A549 (cell line): ENCODE results near the gene DOCK10. TPM values are rescaled to one million over a fixed set of nuclear protein-coding genes. Genes with fewer than 3 reads are reported as not detected.

Experiments used
- ATAC-seq, 2 experiments: fragments of 200-7000 bp in 1 of 2; fragments of >200 bp in 1 of 2; cut with Nextera tagmentation in 1 of 2; cut with Tn5 transposase in 1 of 2; 3 replicates each; pipeline versions ENCODE4 v1.8.0 to v1.9.1; 2018 to 2020; ENCODE audit warnings: mild to moderate bottlenecking in 1 of 2, moderate library complexity in 1 of 2
- CTCF ChIA-PET: fragments of 300-600 bp; sonication (Branson Sonifier 250); formaldehyde crosslinking; extraction: SDS; loops from one replicate; lab custom pipeline; 2021; ENCODE audit warnings: antibody characterized with exemption, inconsistent platforms; lab: Yijun Ruan, JAX
- POLR2A ChIA-PET: fragments of 350-600 bp; formaldehyde crosslinking; extraction: SDS; loops from one replicate; lab custom pipeline; 2021; ENCODE audit warnings: antibody characterized with exemption, inconsistent platforms; lab: Yijun Ruan, JAX
- DNase-seq, 2 experiments: peaks; one replicate each; pipeline versions ENCODE4 v3.0.0 to v3.0.0-alpha.2; 2011 to 2016; ENCODE audit warnings: low read depth in 1 of 2, low spot score in 1 of 2
- FAIRE-seq: peaks from 2 replicates; lab custom pipeline; 2011; peaks lifted over from hg19 to GRCh38; lab: Jason Lieb, UNC
- H3K27ac ChIP-seq, 2 experiments: fragments of >200 bp; sonication (Bioruptor Twin); formaldehyde crosslinking; 3 replicates each; pipeline ENCODE4 v1.5.1; 2016 to 2017
- H3K4me1 ChIP-seq: fragments of >200 bp; sonication (Bioruptor Twin); formaldehyde crosslinking; 3 replicates; pipeline ENCODE4 v1.6.1; 2016
- H3K4me2 ChIP-seq: fragments of >200 bp; sonication (Bioruptor Twin); formaldehyde crosslinking; 3 replicates; pipeline ENCODE4 v1.6.1; 2016
- H3K4me3 ChIP-seq: fragments of >200 bp; sonication (Bioruptor Twin); formaldehyde crosslinking; 3 replicates; pipeline ENCODE4 v1.5.1; 2016
- H3K9me3 ChIP-seq: fragments of >200 bp; sonication (Bioruptor Twin); formaldehyde crosslinking; 3 replicates; pipeline ENCODE4 v1.6.1; 2016
- BHLHE40 ChIP-seq: IDR thresholded peaks from 2 replicates; pipeline ENCODE4 v1.6.1; 2012; ENCODE audit warnings: low read depth, low read length, inconsistent platforms
- CEBPB ChIP-seq, 2 experiments: fragments of >200 bp in 1 of 2; sonication (Bioruptor Twin) in 1 of 2; formaldehyde crosslinking in 1 of 2; IDR thresholded peaks; 2 replicates each; pipeline ENCODE4 v1.6.1; 2012 to 2016
- CHD4 ChIP-seq: fragments of 200-600 bp; sonication (generic); IDR thresholded peaks from 2 replicates; pipeline ENCODE4 v1.6.1; 2016; ENCODE audit warnings: antibody characterized with exemption, mild to moderate bottlenecking, borderline replicate concordance
- FOXS1 ChIP-seq: fragments of 250-450 bp; sonication (Bioruptor Pico); IDR thresholded peaks from 2 replicates; pipeline ENCODE4 v1.5.0; 2020; ENCODE audit warnings: mild to moderate bottlenecking, moderate library complexity
- HDAC2 ChIP-seq: fragments of 200-600 bp; sonication (generic); IDR thresholded peaks from 2 replicates; pipeline ENCODE4 v1.6.1; 2016
- HEYL ChIP-seq: fragments of 250-450 bp; sonication (Bioruptor Pico); IDR thresholded peaks from 2 replicates; pipeline ENCODE4 v1.8.0; 2021; ENCODE audit warnings: mild to moderate bottlenecking, moderate library complexity
- HOXB13 ChIP-seq: fragments of 250-450 bp; sonication (Bioruptor Pico); IDR thresholded peaks from 2 replicates; pipeline ENCODE4 v1.5.0; 2020; ENCODE audit warnings: low read depth, mild to moderate bottlenecking, moderate library complexity
- JUNB ChIP-seq: fragments of >200 bp; sonication (Bioruptor Twin); formaldehyde crosslinking; IDR thresholded peaks from 2 replicates; pipeline ENCODE4 v1.6.1; 2016
- MAFK ChIP-seq: fragments of 450-650 bp; IDR thresholded peaks from 2 replicates; pipeline ENCODE4 v1.6.1; 2014; ENCODE audit not compliant: partially characterized antibody
- MYC ChIP-seq: IDR thresholded peaks from 2 replicates; pipeline ENCODE4 v1.6.1; 2012; ENCODE audit warnings: mild to moderate bottlenecking, inconsistent platforms, low read length, improper control_type of control experiment, borderline replicate concordance
- NPAS2 ChIP-seq: fragments of 250-450 bp; sonication (Bioruptor Pico); IDR thresholded peaks from 2 replicates; pipeline ENCODE4 v1.8.0; 2022; ENCODE audit warnings: mild to moderate bottlenecking, moderate library complexity, borderline replicate concordance
- POLR2A ChIP-seq: IDR thresholded peaks from 2 replicates; pipeline ENCODE4 v1.6.1; 2012; ENCODE audit warnings: mild to moderate bottlenecking, low read length
- POLR2AphosphoS2 ChIP-seq: conservative IDR thresholded peaks from 2 replicates; pipeline ENCODE4 v1.6.1; 2012; ENCODE audit warnings: low read length, improper control_type of control experiment, inconsistent platforms
- RARB ChIP-seq: fragments of 250-450 bp; sonication (Bioruptor Pico); IDR thresholded peaks from 2 replicates; pipeline ENCODE4 v1.8.0; 2021; ENCODE audit warnings: mild to moderate bottlenecking, moderate library complexity
- RFX5 ChIP-seq: fragments of 450-650 bp; IDR thresholded peaks from 2 replicates; pipeline ENCODE4 v1.7.1; 2014; ENCODE audit warnings: antibody characterized with exemption, mild to moderate bottlenecking, moderate library complexity
- SMC3 ChIP-seq: fragments of >200 bp; sonication (Bioruptor Twin); formaldehyde crosslinking; IDR thresholded peaks from 3 replicates; pipeline ENCODE4 v1.6.1; 2018; ENCODE audit warnings: inconsistent platforms
- TFCP2L1 ChIP-seq: fragments of 250-450 bp; sonication (Bioruptor Pico); IDR thresholded peaks from 2 replicates; pipeline ENCODE4 v1.5.0; 2021; ENCODE audit warnings: mild to moderate bottlenecking
- TP53 ChIP-seq: fragments of 250-450 bp; sonication (Bioruptor Pico); IDR thresholded peaks from 2 replicates; pipeline ENCODE4 v1.5.0; 2021; ENCODE audit warnings: mild to moderate bottlenecking, moderate library complexity
- ZFP36 ChIP-seq: fragments of 450-650 bp; IDR thresholded peaks from 2 replicates; pipeline ENCODE4 v1.6.1; 2014; ENCODE audit warnings: borderline replicate concordance; ENCODE audit not compliant: partially characterized antibody
- ZNF302 ChIP-seq: fragments of 250-450 bp; sonication (Bioruptor Pico); IDR thresholded peaks from 2 replicates; pipeline ENCODE4 v1.9.0; 2021; ENCODE audit warnings: inconsistent platforms, mild to moderate bottlenecking, moderate library complexity
- WGBS: methylation state at CpG from one replicate; pipeline ENCODE4 v1.1.6; 2017; ENCODE audit errors: missing lambda C conversion rate; 5-methylcytosine and 5-hydroxymethylcytosine counted together
- polyA plus RNA-seq, 4 experiments: library from polyadenylated mRNA; depleted of rRNA in 3 of 4; stranded (reverse); fragments of >200 nt; fragmentation: RNase III in 1 of 4; extraction: RNeasy Plus Mini Kit Qiagen cat#74134 plus additional on column Dnase treatment in 1 of 4; gene quantifications; 2 replicates in 3 of 4; 3 replicates in 1 of 4; pipeline ENCODE4 v1.2.3, GENCODE V29; 2011 to 2017
- TF ChIP-seq, protein P1 (sequence below): fragments of 250-450 bp; sonication (Bioruptor Pico); IDR thresholded peaks from 2 replicates; pipeline ENCODE4 v1.5.0; 2021; ENCODE audit warnings: mild to moderate bottlenecking, moderate library complexity, borderline replicate concordance
- TF ChIP-seq, protein P2 (sequence below): fragments of >200 bp; sonication (Bioruptor Twin); formaldehyde crosslinking; IDR thresholded peaks from 2 replicates; pipeline ENCODE4 v1.6.1; 2016
- TF ChIP-seq, protein P3 (sequence below): fragments of 250-450 bp; sonication (Bioruptor Pico); IDR thresholded peaks from 2 replicates; pipeline ENCODE4 v1.5.0; 2020; ENCODE audit warnings: low read depth, mild to moderate bottlenecking, moderate library complexity
- TF ChIP-seq, protein P4 (sequence below): fragments of 150-350 bp; IDR thresholded peaks from 2 replicates; pipeline ENCODE4 v1.6.1; 2014; ENCODE audit warnings: low read depth, mild to moderate bottlenecking, low read length

The DOCK10 gene
- polyA plus RNA-seq, 2 of the 4 experiments (the other 2 are of a cell fraction), result 43.0 to 45.3 TPM

DNA sequence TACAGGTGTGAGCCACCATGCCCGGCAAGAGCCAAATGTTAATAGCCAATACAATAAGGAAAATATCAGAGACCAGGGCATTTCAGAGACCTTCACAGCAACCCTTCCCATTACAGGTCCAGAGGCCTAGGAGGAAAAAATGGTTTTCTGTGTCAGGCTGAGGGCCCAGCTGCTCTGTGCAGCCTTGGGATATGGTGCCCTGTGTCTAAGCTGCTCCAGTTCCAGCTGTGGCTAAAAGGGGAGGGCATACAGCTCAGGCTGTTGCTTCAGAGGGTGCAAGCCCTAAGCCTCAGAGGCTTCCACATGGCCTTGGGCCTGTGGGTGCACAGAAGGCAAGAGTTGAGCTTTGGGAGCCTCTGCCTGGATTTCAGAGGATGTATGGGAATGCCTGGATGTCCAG is 306.0 kb downstream of the DOCK10 start:
- ChIA-PET CTCF (no interaction called here), POLR2A (no interaction called here)
- no peaks in the 10 kb centered on the region for H3K4me1 ChIP-seq
- no peak for DNase-seq
- peak; percentile 86 for TF ChIP-seq ZFP36
- TF ChIP-seq RARB (CRISPR knock-in tag), result no peak
- H3K27ac ChIP-seq, result no peak overlapping the region
- no peak overlapping the region for H3K4me3 ChIP-seq
- 73% methylated on average over 1 of the region's 1 CpG for WGBS
- no peak for ATAC-seq
- peaks cover 23% of the 10 kb centered on the region; the same call in 2 of the 3 replicates for H3K9me3 ChIP-seq
- no peak overlapping the region for H3K4me2 ChIP-seq
- no peak for FAIRE-seq

DNA sequence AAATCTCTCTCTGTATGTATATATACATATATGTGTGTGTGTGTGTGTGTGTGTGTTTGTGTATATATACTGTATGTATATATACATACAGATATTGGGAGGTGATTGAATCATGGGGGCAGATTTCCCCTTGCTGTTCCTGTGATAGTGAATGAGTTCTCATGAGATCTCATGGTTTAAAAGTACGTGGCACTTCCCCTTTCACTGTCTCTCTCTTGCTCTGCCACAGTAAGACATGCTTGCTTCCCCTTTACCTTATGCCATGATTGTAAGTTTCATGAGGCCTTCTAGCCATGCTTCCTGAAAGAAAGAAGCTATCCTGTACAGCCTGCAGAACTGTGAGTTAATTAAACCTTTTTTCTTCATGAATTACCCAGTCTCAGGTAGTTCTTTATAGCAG is 307.3 kb downstream of the DOCK10 start:
- Histone ChIP-seq H3K4me3 (no peak overlapping the region), H3K9me3 (peaks cover 23% of the 10 kb centered on the region; the same call in 2 of the 3 replicates), H3K27ac (no peak overlapping the region), H3K4me2 (no peak overlapping the region), H3K4me1 (no peaks in the 10 kb centered on the region)
- TF ChIP-seq NPAS2 (CRISPR knock-in tag), result no peak
- DNase-seq (no peak), ATAC-seq (no peak), FAIRE-seq (no peak)
- POLR2A ChIA-PET, result no interaction called here
- CTCF ChIA-PET, result interaction anchor here (1.1 kb wide), 1 partner anchor 366 kb away, joined by 4 read pairs; no protein-coding TSS in a partner anchor
- WGBS, result 0% methylated on average over 1 of the region's 1 CpG

DNA sequence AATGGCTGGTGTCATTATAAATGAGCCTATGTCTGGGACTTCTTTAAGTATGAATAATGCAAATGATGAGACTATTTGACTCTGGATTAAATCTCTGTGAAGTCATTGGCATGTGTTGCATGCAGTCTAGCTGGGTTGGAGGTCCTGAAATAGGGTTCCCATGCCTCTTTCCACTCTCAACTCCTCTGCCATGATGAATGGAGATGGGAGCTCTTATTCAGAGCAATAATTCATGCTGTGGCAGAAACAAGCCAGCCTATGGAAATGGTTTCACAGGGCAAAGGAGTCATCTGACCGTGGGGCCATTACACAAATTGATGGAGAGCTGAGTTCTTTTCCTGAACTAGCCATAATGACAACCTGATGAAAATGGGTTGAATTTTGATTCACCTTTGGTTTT is 310.6 kb downstream of the DOCK10 start:
- no peak for ATAC-seq
- Histone ChIP-seq H3K4me1 (no peaks in the 10 kb centered on the region; the same call in 2 of the 3 replicates), H3K27ac (no peak overlapping the region), H3K4me3 (no peak overlapping the region), H3K9me3 (peaks cover 28% of the 10 kb centered on the region; the same call in 2 of the 3 replicates), H3K4me2 (no peak overlapping the region)
- TF ChIP-seq RFX5 (no peak), FOXS1 (no peak), HDAC2 (no peak), ZNF302 (CRISPR knock-in tag) (no peak), TP53 (CRISPR knock-in tag) (no peak), ZFP36 (no peak), CEBPB (IDR thresholded peaks at IDR 0.05) (no peak)
- TF ChIP-seq, protein P1, sequence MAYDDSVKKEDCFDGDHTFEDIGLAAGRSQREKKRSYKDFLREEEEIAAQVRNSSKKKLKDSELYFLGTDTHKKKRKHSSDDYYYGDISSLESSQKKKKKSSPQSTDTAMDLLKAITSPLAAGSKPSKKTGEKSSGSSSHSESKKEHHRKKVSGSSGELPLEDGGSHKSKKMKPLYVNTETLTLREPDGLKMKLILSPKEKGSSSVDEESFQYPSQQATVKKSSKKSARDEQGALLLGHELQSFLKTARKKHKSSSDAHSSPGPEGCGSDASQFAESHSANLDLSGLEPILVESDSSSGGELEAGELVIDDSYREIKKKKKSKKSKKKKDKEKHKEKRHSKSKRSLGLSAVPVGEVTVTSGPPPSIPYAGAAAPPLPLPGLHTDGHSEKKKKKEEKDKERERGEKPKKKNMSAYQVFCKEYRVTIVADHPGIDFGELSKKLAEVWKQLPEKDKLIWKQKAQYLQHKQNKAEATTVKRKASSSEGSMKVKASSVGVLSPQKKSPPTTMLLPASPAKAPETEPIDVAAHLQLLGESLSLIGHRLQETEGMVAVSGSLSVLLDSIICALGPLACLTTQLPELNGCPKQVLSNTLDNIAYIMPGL, result no peak
- no peak for FAIRE-seq
- POLR2A ChIA-PET, result no interaction called here
- 16% methylated on average over 1 of the region's 1 CpG for WGBS
- CTCF ChIA-PET, result no interaction called here
- no peak for DNase-seq

DNA sequence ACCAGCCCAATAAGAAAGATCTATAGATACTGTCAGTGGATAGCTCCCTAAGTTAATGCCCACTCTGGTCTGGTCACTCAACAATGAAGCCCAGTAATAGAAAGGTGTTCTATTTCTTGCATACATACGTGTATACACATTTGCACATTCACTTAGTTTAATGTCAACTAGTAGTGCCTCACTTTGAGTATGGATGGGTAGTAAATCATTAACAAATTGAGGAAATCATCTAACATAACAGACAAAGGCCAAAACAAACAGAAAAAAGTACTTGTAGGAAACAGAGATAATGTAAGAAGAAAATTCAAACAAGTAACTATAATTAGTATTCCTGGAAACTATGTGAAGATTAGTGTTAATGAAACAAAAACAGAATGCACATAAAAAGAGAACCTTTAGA is 312.8 kb downstream of the DOCK10 start:
- Histone ChIP-seq H3K9me3 (peaks cover 14% of the 10 kb centered on the region; the same call in 2 of the 3 replicates), H3K4me1 (no peaks in the 10 kb centered on the region; the same call in 2 of the 3 replicates), H3K27ac (no peak overlapping the region), H3K4me2 (no peak overlapping the region), H3K4me3 (no peak overlapping the region)
- no peak for FAIRE-seq
- no peak for ATAC-seq
- POLR2A ChIA-PET, result no interaction called here
- no peak for DNase-seq
- TF ChIP-seq TFCP2L1 (CRISPR knock-in tag), result no peak
- no peak for TF ChIP-seq HDAC2
- TF ChIP-seq FOXS1, result no peak
- TF ChIP-seq BHLHE40, result no peak
- TF ChIP-seq, protein P2, sequence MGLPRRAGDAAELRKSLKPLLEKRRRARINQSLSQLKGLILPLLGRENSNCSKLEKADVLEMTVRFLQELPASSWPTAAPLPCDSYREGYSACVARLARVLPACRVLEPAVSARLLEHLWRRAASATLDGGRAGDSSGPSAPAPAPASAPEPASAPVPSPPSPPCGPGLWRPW, result no peak
- TF ChIP-seq, protein P3, sequence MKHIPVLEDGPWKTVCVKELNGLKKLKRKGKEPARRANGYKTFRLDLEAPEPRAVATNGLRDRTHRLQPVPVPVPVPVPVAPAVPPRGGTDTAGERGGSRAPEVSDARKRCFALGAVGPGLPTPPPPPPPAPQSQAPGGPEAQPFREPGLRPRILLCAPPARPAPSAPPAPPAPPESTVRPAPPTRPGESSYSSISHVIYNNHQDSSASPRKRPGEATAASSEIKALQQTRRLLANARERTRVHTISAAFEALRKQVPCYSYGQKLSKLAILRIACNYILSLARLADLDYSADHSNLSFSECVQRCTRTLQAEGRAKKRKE, result no peak
- TF ChIP-seq CHD4, result no peak
- no peak for TF ChIP-seq MYC
- no peak for TF ChIP-seq HEYL (CRISPR knock-in tag)
- TF ChIP-seq RFX5, result no peak
- no peak for TF ChIP-seq MAFK
- no peak for TF ChIP-seq ZFP36
- TF ChIP-seq NPAS2 (CRISPR knock-in tag), result no peak
- no peak for TF ChIP-seq HOXB13 (CRISPR knock-in tag)
- TF ChIP-seq POLR2AphosphoS2, result no peak
- no peak for TF ChIP-seq POLR2A
- TF ChIP-seq, protein P4, sequence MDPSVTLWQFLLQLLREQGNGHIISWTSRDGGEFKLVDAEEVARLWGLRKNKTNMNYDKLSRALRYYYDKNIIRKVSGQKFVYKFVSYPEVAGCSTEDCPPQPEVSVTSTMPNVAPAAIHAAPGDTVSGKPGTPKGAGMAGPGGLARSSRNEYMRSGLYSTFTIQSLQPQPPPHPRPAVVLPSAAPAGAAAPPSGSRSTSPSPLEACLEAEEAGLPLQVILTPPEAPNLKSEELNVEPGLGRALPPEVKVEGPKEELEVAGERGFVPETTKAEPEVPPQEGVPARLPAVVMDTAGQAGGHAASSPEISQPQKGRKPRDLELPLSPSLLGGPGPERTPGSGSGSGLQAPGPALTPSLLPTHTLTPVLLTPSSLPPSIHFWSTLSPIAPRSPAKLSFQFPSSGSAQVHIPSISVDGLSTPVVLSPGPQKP, result no peak
- no peak for TF ChIP-seq CEBPB (IDR thresholded peaks at IDR 0.05)
- TF ChIP-seq JUNB, result no peak
- TF ChIP-seq SMC3, result no peak
- CTCF ChIA-PET, result no interaction called here
- WGBS, result 40% methylated on average over 1 of the region's 1 CpG
